Measurements from ENCODE around the gene SPRED2. TPM values are rescaled to one million over a fixed set of nuclear protein-coding genes. Genes with fewer than 3 reads are reported as not detected.

The SPRED2 gene
- total and polyA plus RNA-seq, 2 of the 8 experiments (the other 6 are each of a cell fraction or from before 2014, with no cell fraction given), result 15.3 to 22.5 TPM

DNA sequence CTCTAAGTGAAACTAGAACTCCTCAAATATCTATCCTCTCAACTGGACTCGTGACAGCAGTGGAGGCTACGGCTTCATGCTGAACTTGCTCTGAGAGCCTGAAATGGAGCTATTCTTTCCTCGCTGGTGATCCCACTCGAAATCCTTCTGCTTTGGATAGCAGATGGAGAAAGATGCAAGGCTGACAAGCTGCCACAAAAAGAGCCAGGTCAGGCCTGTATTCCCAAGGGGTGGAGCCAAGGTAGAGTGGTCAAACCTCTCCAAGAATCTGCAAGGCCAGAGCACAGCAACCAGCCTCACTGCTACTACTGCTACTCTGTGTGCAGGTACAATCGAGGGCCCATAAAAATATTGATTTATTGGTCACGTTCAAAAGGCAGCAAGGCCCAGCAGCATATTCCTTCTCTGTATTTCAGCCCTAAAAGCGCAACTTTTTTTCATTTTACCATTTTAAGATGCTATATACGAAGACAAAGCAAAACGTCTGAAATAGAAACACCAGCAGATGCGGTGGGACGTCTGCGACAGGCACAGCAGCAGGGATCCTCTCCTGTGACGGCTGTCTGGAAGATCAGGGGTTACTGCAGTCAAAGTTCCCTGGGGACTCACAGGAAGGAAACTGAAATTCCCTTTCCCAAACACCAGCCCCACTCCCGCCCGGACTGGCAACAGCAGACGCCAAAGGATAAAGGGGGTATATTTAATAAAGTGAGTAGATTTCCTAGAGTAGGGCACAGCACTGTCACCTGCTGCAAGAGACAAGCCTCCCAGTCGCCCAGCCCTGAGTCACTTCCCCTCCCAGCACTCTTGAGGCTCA is 2.4 kb downstream of the SPRED2 start:
- no peak overlapping the region for H3K14ac ChIP-seq (ENCODE audit: insufficient read length)
- H4K91ac ChIP-seq (replicated peaks; ENCODE audit: insufficient read length, low read length), result no peak overlapping the region
- TF ChIP-seq ASH2L (IDR thresholded peaks at IDR 0.05; ENCODE audit: low read length) (peak; percentile 37), SIN3A (conservative IDR thresholded peaks at IDR 0.05 in 1 of 2, IDR thresholded peaks at IDR 0.05 in 1 of 2; ENCODE audit: low read depth in 1 of 2, low read length in 2 of 2) (0 out of 4 replicates have a peak, but pooled peaks of 1 of the 2 experiments have one; percentile 7), RFX5 (IDR thresholded peaks at IDR 0.05; ENCODE audit: borderline replicate concordance, low read depth, low read length) (no peak)
- no peak overlapping the region for H4K8ac ChIP-seq (ENCODE audit: extremely low read depth, insufficient read depth, low read length)
- no peak for FAIRE-seq
- H2AK5ac ChIP-seq (ENCODE audit: low read depth, low read length), result no peak overlapping the region
- no peak overlapping the region for H2BK5ac ChIP-seq (ENCODE audit: low read depth, low read length)
- ChIA-PET CTCF (ENCODE audit: partially characterized antibody) (interaction anchor here (1.4 to 2.4 kb wide), 2 partner anchors 13 to 16 kb away, joined by 3 to 7 read pairs; no protein-coding TSS in a partner anchor), POLR2A (ENCODE audit: partially characterized antibody) (interaction anchor here (0.7 to 1.7 kb wide), 3 partner anchors 10 to 136 kb away, joined by 3 to 5 read pairs (median 3); no protein-coding TSS in a partner anchor)
- H3K18ac ChIP-seq (ENCODE audit: extremely low read depth, low read length), result no peak overlapping the region
- peak overlapping the region; percentile 61 to 92 (median 73); a peak in 7 of 8 replicates for H3K4me3 ChIP-seq (ENCODE audit: extremely low read depth in 1 of 4, insufficient read depth in 2 of 4, low read depth in 3 of 4, low read length in 4 of 4)
- DNase-seq (ENCODE audit: low read depth in 1 of 2, low spot score in 2 of 2), result no peak
- no peak overlapping the region for H2BK15ac ChIP-seq (ENCODE audit: low read length)
- H2BK120ac ChIP-seq (replicated peaks; ENCODE audit: low read depth, low read length), result no peak overlapping the region
- H2BK12ac ChIP-seq (ENCODE audit: low read depth, low read length), result no peak overlapping the region
- H3K4me1 ChIP-seq (replicated peaks in 1 of 4; ENCODE audit: control insufficient read depth in 3 of 4, insufficient read depth in 4 of 4, low read length in 3 of 4), result peaks cover 5 to 16% (median 12%) of the 10 kb centered on the region in 4 experiments
- no peaks in the 10 kb centered on the region for H3K9me3 ChIP-seq (ENCODE audit: insufficient read depth in 2 of 2, low read depth in 1 of 2, low read length in 1 of 2)
- H3K79me2 ChIP-seq (ENCODE audit: control insufficient read depth in 1 of 2, insufficient read depth in 2 of 2, low read length in 2 of 2), result peaks cover 0 to 51% of the 10 kb centered on the region in 2 experiments; a peak in 2 of 4 replicates
- H3K79me1 ChIP-seq (ENCODE audit: low read depth, low read length), result peaks cover 4% of the 10 kb centered on the region; the same call in 1 of the 2 replicates
- no peaks in the 10 kb centered on the region for H3K36me3 ChIP-seq (ENCODE audit: control insufficient read depth in 2 of 4, insufficient read depth in 4 of 4, low read length in 3 of 4)
- H3K4me2 ChIP-seq (ENCODE audit: insufficient read depth in 1 of 2, low read depth in 2 of 2, low read length in 2 of 2), result peak overlapping the region; percentile 74 to 88
- H3K4ac ChIP-seq (replicated peaks; ENCODE audit: insufficient read length, low read depth, low read length), result no peak overlapping the region
- no peak overlapping the region for H3K23ac ChIP-seq (ENCODE audit: insufficient read length)
- H4K20me1 ChIP-seq (replicated peaks in 1 of 2; ENCODE audit: control insufficient read depth in 1 of 2, insufficient read depth in 2 of 2, low read length in 2 of 2), result peaks cover 25 to 27% of the 10 kb centered on the region in 2 experiments
- WGBS, 2 experiments (ENCODE audit: extremely low coverage in 1 of 2, insufficient coverage in 1 of 2, insufficient read length in 1 of 2, insufficient replicate concordance in 2 of 2, low coverage in 1 of 2, low lambda C conversion rate in 2 of 2, missing lambda C conversion rate in 1 of 2), result 25% methylated on average over 17 of the region's 17 CpGs; no CpG with 5 or more reads in 1 of the 2 experiments
- no peak overlapping the region for H3K9ac ChIP-seq (replicated peaks in 1 of 4; ENCODE audit: extremely low read depth in 1 of 4, low read depth in 3 of 4, low read length in 3 of 4)
- peaks cover 8% of the 10 kb centered on the region; the same call in 1 of the 2 replicates for H3K23me2 ChIP-seq (ENCODE audit: low read depth, low read length)
- H3K27me3 ChIP-seq (replicated peaks in 1 of 4; ENCODE audit: control insufficient read depth in 3 of 4, extremely low read depth in 1 of 4, insufficient read depth in 3 of 4, low read length in 3 of 4), result peaks cover 0 to 28% (median 15%) of the 10 kb centered on the region in 4 experiments; a peak in 6 of 7 replicates
- H3K56ac ChIP-seq (replicated peaks; ENCODE audit: insufficient read length, low read depth, low read length), result no peak overlapping the region
- H3K27ac ChIP-seq (ENCODE audit: low read depth, low read length), result no peak overlapping the region
- H2AFZ ChIP-seq (ENCODE audit: low read length), result no peak overlapping the region
- H4K5ac ChIP-seq (ENCODE audit: insufficient read length, low read depth, low read length), result no peak overlapping the region
- H2BK20ac ChIP-seq (ENCODE audit: low read length), result no peak overlapping the region

All from H1 (cell line).